Gastrocnemius medialis (tissue), 4 donors: Measurements from ENCODE around the gene ILRUN.

Source experiments
- CTCF ChIP-seq, 5 experiments: fragments of 450-650 bp in 3 of 5; fragments of 200-600 bp in 2 of 5; sonication (generic) in 2 of 5; IDR thresholded peaks in 4 of 5; conservative IDR thresholded peaks in 1 of 5; 1 replicate in 4 of 5; 2 replicates in 1 of 5; pipeline ENCODE4 v1.5.1; 2016 to 2019; ENCODE audit warnings: antibody characterized with exemption in 5 of 5, mild to moderate bottlenecking in 3 of 5, moderate library complexity in 3 of 5
- POLR2A ChIP-seq, 2 donors: fragments of 450-650 bp; IDR thresholded peaks; one replicate each; pipeline ENCODE4 v1.6.1; 2017; ENCODE audit warnings: antibody characterized with exemption in 2 of 2, mild to moderate bottlenecking in 2 of 2, moderate library complexity in 2 of 2

GRCh38 chr6:34664256-34664971 is 32.2 kb downstream of the ILRUN start:
- TF ChIP-seq CTCF (IDR thresholded peaks at IDR 0.05 in 4 of 5, conservative IDR thresholded peaks at IDR 0.05 in 1 of 5) (no peak), POLR2A (IDR thresholded peaks at IDR 0.05) (no peak)
